HG03175 (cell line): ENCODE data around the gene RNASE8.

Source experiments
- ATAC-seq: cut with Tn5 transposase; IDR thresholded peaks from one replicate; pipeline ENCODE4 v1.9.1; 2021; ENCODE audit warnings: mild to moderate bottlenecking, moderate library complexity; ENCODE audit not compliant: unreplicated experiment

RNASE8 gene

GRCh38 chr14:21103411-21103709, 45.7 kb downstream of the RNASE8 start:
- no peak for ATAC-seq

- peak; percentile 91 for ATAC-seq
These were observed 46.3 kb downstream of the RNASE8 start for GRCh38 chr14:21103710-21104447.

- peak; percentile 49 for ATAC-seq
These were observed 46.9 kb downstream of the RNASE8 start for GRCh38 chr14:21104448-21105060.

- no peak for ATAC-seq
These were observed 47.5 kb downstream of the RNASE8 start for GRCh38 chr14:21105095-21105494.

GRCh38 chr14:21106176-21106497, 48.5 kb downstream of the RNASE8 start:
- ATAC-seq = no peak

- ATAC-seq = no peak
These were observed 49.1 kb downstream of the RNASE8 start for GRCh38 chr14:21106498-21107282.

DNA sequence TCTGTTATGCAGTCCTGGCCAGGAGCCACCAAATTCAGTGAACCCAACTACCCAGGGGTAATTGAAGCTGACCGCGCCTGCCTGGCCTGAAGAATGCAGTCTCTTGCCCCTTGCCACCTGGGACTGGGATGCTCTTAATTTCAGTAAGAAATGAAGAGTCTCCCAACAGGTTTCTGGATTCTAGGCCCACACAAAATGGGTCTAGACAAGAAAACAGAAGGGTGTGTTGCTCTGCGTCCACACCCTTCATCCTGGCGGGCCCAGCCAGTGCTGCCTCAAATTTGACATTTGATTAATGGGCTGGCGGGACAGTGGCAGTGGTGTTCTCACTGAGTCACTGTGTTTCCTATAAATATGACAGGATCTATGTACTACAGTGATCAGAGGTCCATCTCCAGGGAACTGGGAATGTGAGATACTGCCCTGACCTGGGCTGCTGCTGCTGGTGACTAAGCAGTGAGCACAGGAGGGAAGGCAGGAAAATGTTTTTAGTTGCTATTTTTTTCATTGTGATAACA, 49.7 kb downstream of the RNASE8 start:
- no peak for ATAC-seq
